MCF 10A (cell line): ENCODE measurements around the gene KLRC4. TPM values are rescaled to one million over a fixed set of nuclear protein-coding genes. Genes with fewer than 3 reads are reported as not detected.
A peak's percentile ranks its signal among the peaks of the same experiment; 100 is the strongest.

ENCODE experiments used
- Bru-seq: library from RNA; stranded (reverse); fragments of 400-500 nt; gene quantifications from one replicate; lab custom pipeline; 2021; lab: Mats Ljungman, UMichigan
- BruChase-seq, 2 experiments: library from RNA; stranded (reverse); fragments of 400-500 nt; gene quantifications; one replicate each; lab custom pipeline; 2021; lab: Mats Ljungman, UMichigan
- BruUV-seq: library from RNA; stranded (reverse); fragments of 400-500 nt; replicated peaks from 2 replicates; lab custom pipeline; 2021; lab: Mats Ljungman, UMichigan
- CTCF ChIA-PET: fragments of 300-600 bp; sonication (Branson Sonifier 250); formaldehyde crosslinking; extraction: SDS; loops from one replicate; lab custom pipeline; 2021; ENCODE audit warnings: antibody characterized with exemption, inconsistent platforms; lab: Yijun Ruan, JAX
- POLR2A ChIA-PET: fragments of 300-600, 350-650 bp; sonication (Branson Sonifier 250); formaldehyde crosslinking; extraction: SDS; loops from one replicate; lab custom pipeline; 2020; ENCODE audit warnings: antibody characterized with exemption, inconsistent platforms; lab: Yijun Ruan, JAX
- DNase-seq: peaks from one replicate; pipeline ENCODE4 v3.0.0-alpha.2; 2018; ENCODE audit not compliant: unreplicated experiment
- H3K27ac Mint-ChIP-seq: one replicate; pipeline ENCODE4 v1.8.0; 2022; ENCODE audit warnings: mild to moderate bottlenecking, low read depth, mixed read lengths; ENCODE audit not compliant: unreplicated experiment
- H3K27me3 Mint-ChIP-seq: one replicate; pipeline ENCODE4 v1.8.0; 2022; ENCODE audit warnings: mixed read lengths; ENCODE audit not compliant: insufficient read depth, unreplicated experiment
- H3K36me3 Mint-ChIP-seq: one replicate; pipeline ENCODE4 v1.8.0; 2022; ENCODE audit warnings: mild to moderate bottlenecking, moderate library complexity, mixed read lengths; ENCODE audit not compliant: insufficient read depth, unreplicated experiment
- H3K4me1 Mint-ChIP-seq: one replicate; pipeline ENCODE4 v1.8.0; 2022; ENCODE audit warnings: mixed read lengths; ENCODE audit not compliant: insufficient read depth, unreplicated experiment
- H3K4me3 Mint-ChIP-seq: one replicate; pipeline ENCODE4 v1.8.0; 2022; ENCODE audit warnings: mild to moderate bottlenecking, moderate library complexity, mixed read lengths; ENCODE audit not compliant: unreplicated experiment
- H3K9me3 Mint-ChIP-seq: one replicate; pipeline ENCODE4 v1.8.0; 2022; ENCODE audit warnings: mixed read lengths; ENCODE audit not compliant: unreplicated experiment
- CTCF ChIP-seq: fragments of 200-600 bp; IDR thresholded peaks from one replicate; pipeline ENCODE4 v1.8.0; 2022; ENCODE audit warnings: antibody characterized with exemption, mild to moderate bottlenecking; ENCODE audit not compliant: unreplicated experiment
- intact Hi-C: fragments of 100-400 bp; cut with micrococcal nuclease; formaldehyde crosslinking; loops from 2 replicates; pipeline ENCODE4 v1.14.1; 2022
- long read RNA-seq: library from polyadenylated mRNA; stranded (forward); transcript quantifications from one replicate; pipeline ENCODE4 v2.0.0, GENCODE V29; 2022
- total RNA-seq: library from RNA; stranded (reverse); gene quantifications from 2 replicates; pipeline ENCODE4 v1.2.3, GENCODE V29; 2022

KLRC4 gene
- total RNA-seq (0.66 and 0.84 TPM in 2 replicates), Bru-seq, nascent RNA (percentile 64 among the genes with signal in this experiment), BruChase-seq, experiment 1, labeled RNA remaining after a 6-hour chase (percentile 69 among the genes with signal in this experiment), BruChase-seq, experiment 2, labeled RNA remaining after a 2-hour chase (percentile 78 among the genes with signal in this experiment)
- long read RNA-seq = 0 reads

GRCh38 chr12:10409392-10409791 lies at the start of gene KLRC4:
KLRC4 (minus strand) TSS chr12:10409757; CDS start chr12:10409575, 182 bp downstream.
- Mint-ChIP-seq H3K9me3 (no peaks in the 10 kb centered on the region), H3K4me1 (no peaks in the 10 kb centered on the region), H3K36me3 (peaks cover 8% of the 10 kb centered on the region), H3K4me3 (no peak within 1 kb of the TSS), H3K27ac (no peak within 1 kb of the TSS), H3K27me3 (no peaks in the 10 kb centered on the region)
- no peak for TF ChIP-seq CTCF
- no peak for DNase-seq
- intact Hi-C loops = no loop called here
- ChIA-PET CTCF (no interaction called here), POLR2A (no interaction called here)
- no TSS peak for BruUV-seq

- H3K27me3 Mint-ChIP-seq = no peaks in the 10 kb centered on the region
- no peak for TF ChIP-seq CTCF
- peaks cover 5% of the 10 kb centered on the region for H3K9me3 Mint-ChIP-seq
- peaks cover 6% of the 10 kb centered on the region for H3K36me3 Mint-ChIP-seq
- no TSS peak for BruUV-seq
- no peak overlapping the region for H3K4me3 Mint-ChIP-seq
- H3K4me1 Mint-ChIP-seq = peaks cover 5% of the 10 kb centered on the region
- CTCF ChIA-PET = no interaction called here
- POLR2A ChIA-PET = interaction anchor here (0.7 to 0.8 kb wide), 2 partner anchors 28 to 65 kb away, joined by 3 read pairs; no protein-coding TSS in a partner anchor
- no peak overlapping the region for H3K27ac Mint-ChIP-seq
- no peak for DNase-seq
- intact Hi-C loops = no loop called here
These were observed 48.2 kb upstream of the KLRC4 start for GRCh38 chr12:10457760-10458159.

GRCh38 chr12:10456856-10457255 lies 47.3 kb upstream of the KLRC4 start:
- no peak overlapping the region for H3K27ac Mint-ChIP-seq
- ChIA-PET CTCF (interaction anchor here (1.7 kb wide), 1 partner anchor 221 kb away, joined by 7 read pairs; no protein-coding TSS in a partner anchor), POLR2A (interaction anchor here (0.6 to 0.7 kb wide), 2 partner anchors 12 to 64 kb away, joined by 3 read pairs; no protein-coding TSS in a partner anchor)
- H3K36me3 Mint-ChIP-seq = peaks cover 6% of the 10 kb centered on the region
- no peaks in the 10 kb centered on the region for H3K27me3 Mint-ChIP-seq
- no peak for DNase-seq
- intact Hi-C loops = no loop called here
- no peak for TF ChIP-seq CTCF
- peaks cover 1% of the 10 kb centered on the region for H3K9me3 Mint-ChIP-seq
- peaks cover 5% of the 10 kb centered on the region for H3K4me1 Mint-ChIP-seq
- H3K4me3 Mint-ChIP-seq = no peak overlapping the region
- no TSS peak for BruUV-seq

- POLR2A ChIA-PET = interaction anchor here (1.3 kb wide), 1 partner anchor 54 kb away, joined by 3 read pairs; no protein-coding TSS in a partner anchor
- Mint-ChIP-seq H3K4me3 (no peak overlapping the region), H3K4me1 (peaks cover 5% of the 10 kb centered on the region), H3K9me3 (no peaks in the 10 kb centered on the region), H3K27me3 (no peaks in the 10 kb centered on the region), H3K27ac (no peak overlapping the region), H3K36me3 (peaks cover 6% of the 10 kb centered on the region)
- no peak for TF ChIP-seq CTCF
- intact Hi-C loops = no loop called here
- no peak for DNase-seq
- CTCF ChIA-PET = interaction anchor here (1.7 kb wide), 1 partner anchor 220 kb away, joined by 7 read pairs; no protein-coding TSS in a partner anchor
- BruUV-seq = no TSS peak
These were observed 46.2 kb upstream of the KLRC4 start for GRCh38 chr12:10455766-10456165.
